CD4-positive, alpha-beta T cell treated with Interleukin-12 subunit alpha and Interleukin-12 subunit beta, for 1 hour (primary cell): ENCODE measurements around the gene ADIPOR1.
"Not testable (repeated sequence)": the region's sequence is repeated elsewhere in the genome, so short reads cannot be mapped to it uniquely, and the experiment has no call there.

ENCODE experiments used
- DNase-seq: peaks from one replicate; pipeline ENCODE4 v3.0.0-alpha.2; 2020

The ADIPOR1 gene

GRCh38 chr1:202957733-202958543 is at the start of gene ADIPOR1:
Gene ADIPOR1, minus strand, starts transcription at chr1:202958312. Its CDS starts 7,242 bp downstream, at chr1:202951070.
- DNase-seq = peak; percentile 95

- DNase-seq = peak; percentile 96
Observed at GRCh38 chr1:203006948-203007871, 49.1 kb upstream of the ADIPOR1 start, which contains the start of gene TMEM183A. Gene TMEM183A, plus strand, starts transcription at chr1:203007374. Its CDS starts 92 bp downstream, at chr1:203007466.

- DNase-seq = not testable (repeated sequence)
Observed at GRCh38 chr1:203005395-203006142, 47.5 kb upstream of the ADIPOR1 start.

GRCh38 chr1:203002951-203003350 is 44.8 kb upstream of the ADIPOR1 start:
- no peak for DNase-seq

- no peak for DNase-seq
Observed at GRCh38 chr1:203001986-203002385, 43.9 kb upstream of the ADIPOR1 start.

- DNase-seq = no peak
Observed at GRCh38 chr1:203000217-203000944, 42.3 kb upstream of the ADIPOR1 start.

- DNase-seq = peak; percentile 75
Observed at GRCh38 chr1:202998836-202999750, 41.0 kb upstream of the ADIPOR1 start.

GRCh38 chr1:202994756-202995155 is 36.6 kb upstream of the ADIPOR1 start:
- no peak for DNase-seq

GRCh38 chr1:202991112-202991511 is 33.0 kb upstream of the ADIPOR1 start:
- no peak for DNase-seq

- DNase-seq = no peak
Observed at GRCh38 chr1:202989879-202990278, 31.8 kb upstream of the ADIPOR1 start.

- DNase-seq = no peak
Observed at GRCh38 chr1:202987922-202988583, 29.9 kb upstream of the ADIPOR1 start.

GRCh38 chr1:202987255-202987654 is 29.1 kb upstream of the ADIPOR1 start:
- DNase-seq = no peak

- DNase-seq = not testable (repeated sequence)
Observed at GRCh38 chr1:202986120-202986519, 28.0 kb upstream of the ADIPOR1 start.

- DNase-seq = no peak
Observed at GRCh38 chr1:202982715-202983430, 24.8 kb upstream of the ADIPOR1 start.

GRCh38 chr1:202981939-202982338 is 23.8 kb upstream of the ADIPOR1 start:
- DNase-seq = no peak

GRCh38 chr1:202979459-202979858 is 21.3 kb upstream of the ADIPOR1 start:
- no peak for DNase-seq

- no peak for DNase-seq
Observed at GRCh38 chr1:202976633-202977032, 18.5 kb upstream of the ADIPOR1 start.

GRCh38 chr1:202974856-202975255 is 16.7 kb upstream of the ADIPOR1 start:
- DNase-seq = no peak

- DNase-seq = no peak
Observed at GRCh38 chr1:202972046-202972445, 13.9 kb upstream of the ADIPOR1 start.

- DNase-seq = peak; percentile 54
Observed at GRCh38 chr1:202968895-202969295, 10.8 kb upstream of the ADIPOR1 start.
